Subcutaneous adipose tissue (tissue), 4 donors: ENCODE results near the gene PRR23C. TPM values are rescaled to one million over a fixed set of nuclear protein-coding genes. Genes with fewer than 3 reads are reported as not detected.

ENCODE experiments used
- CTCF ChIP-seq: fragments of 450-650 bp; IDR thresholded peaks from one replicate; pipeline ENCODE4 v1.5.1; 2016; ENCODE audit warnings: low read depth, mild to moderate bottlenecking, control low read depth, antibody characterized with exemption, moderate library complexity
- total RNA-seq, 4 donors: library from RNA; depleted of rRNA; stranded (reverse); fragments of >200 nt; gene quantifications; one replicate each; pipeline ENCODE4 v1.1.0, GENCODE V29; 2016

The PRR23C gene
- total RNA-seq, 4 donors from 2014 or later: not detected

DNA sequence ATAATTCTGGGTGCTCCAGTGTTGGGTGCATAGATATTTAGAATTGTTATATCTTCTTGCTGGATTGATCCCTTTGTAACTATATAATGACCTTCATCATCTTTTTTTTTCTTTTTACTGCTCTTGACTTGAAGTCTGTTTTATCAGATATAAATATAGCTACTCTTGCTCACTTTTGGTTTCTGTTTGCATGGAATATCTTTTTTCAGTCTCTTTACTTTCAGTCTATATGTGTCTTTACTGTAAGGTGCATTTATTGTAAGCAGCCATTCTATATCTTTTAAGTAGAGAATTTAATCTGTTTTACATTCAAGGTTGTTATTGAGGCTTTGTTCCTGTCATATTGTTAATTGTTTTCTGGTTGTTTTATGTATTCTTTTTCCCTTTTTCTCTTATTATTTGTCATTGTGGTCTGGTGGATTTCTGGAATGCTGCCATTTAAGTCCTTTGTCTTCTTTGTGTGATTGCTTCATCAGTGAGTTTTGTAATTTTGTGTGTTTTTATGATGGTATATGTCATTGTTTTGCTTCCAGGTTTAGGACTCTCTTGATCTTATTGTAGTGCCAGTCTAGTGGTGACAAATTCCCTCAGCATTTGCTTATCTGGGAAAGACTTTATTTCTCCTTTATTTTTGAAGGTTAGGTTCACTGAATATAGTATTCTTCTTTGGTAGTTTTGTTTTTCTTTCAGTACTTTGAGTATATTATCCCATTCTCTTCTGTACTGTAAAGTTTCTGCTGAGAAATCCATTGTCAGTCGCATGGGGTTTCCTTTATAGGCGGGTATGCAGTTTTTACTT lies 8.3 kb upstream of the PRR23C start:
- TF ChIP-seq CTCF: no peak

DNA sequence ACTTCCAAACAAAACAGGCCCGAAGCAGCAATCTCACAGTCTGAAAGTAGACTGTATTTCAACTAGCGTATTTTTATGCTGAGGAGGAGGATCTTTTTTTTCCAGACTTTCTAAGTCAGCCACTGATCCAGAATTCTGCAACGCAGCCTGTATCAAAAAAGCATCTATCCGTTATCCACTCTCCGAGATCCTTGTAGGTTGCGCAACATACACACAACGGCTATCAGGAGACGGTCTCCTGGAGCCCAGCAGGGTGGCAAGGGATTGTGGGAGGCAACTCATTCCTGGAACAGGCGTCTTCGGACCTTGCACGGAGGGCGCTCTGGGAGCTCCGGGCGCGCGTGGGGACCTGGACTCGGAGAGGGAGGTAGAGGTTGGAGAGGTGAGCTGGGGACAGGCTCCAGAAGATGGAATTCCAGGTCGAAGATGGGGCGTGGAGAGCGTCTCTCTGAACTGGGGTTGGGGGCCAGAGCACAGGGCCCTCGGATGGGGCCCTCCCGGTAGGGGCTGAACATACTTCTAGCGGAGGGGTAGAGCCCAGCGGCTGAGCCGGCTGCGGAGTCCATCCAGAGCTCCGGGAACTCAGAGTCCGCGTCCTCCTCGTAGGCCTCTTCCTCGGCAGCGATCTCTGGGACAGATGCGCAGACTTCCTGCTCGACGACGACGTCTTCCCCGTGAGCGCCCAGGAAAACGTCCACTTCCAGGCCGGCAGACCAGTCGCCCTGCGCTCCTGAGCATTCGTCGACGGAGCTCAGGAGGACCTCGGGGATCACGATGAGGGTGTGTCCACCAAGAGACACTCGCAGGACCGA lies 932 bp downstream of the PRR23C start:
- TF ChIP-seq CTCF: no peak

- no peak for TF ChIP-seq CTCF
Observed at GRCh38 chr3:139037478-139037877, 7.2 kb downstream of the PRR23C start.

- TF ChIP-seq CTCF: no peak
Observed at GRCh38 chr3:139032326-139033002, 12.2 kb downstream of the PRR23C start.

GRCh38 chr3:139024968-139025367 lies 19.7 kb downstream of the PRR23C start:
- no peak for TF ChIP-seq CTCF

GRCh38 chr3:139020868-139021234 lies 23.8 kb downstream of the PRR23C start, which contains the start of gene PRR23B:
PRR23B (minus strand) TSS chr3:139020926; CDS start chr3:139020661, 265 bp downstream.
- TF ChIP-seq CTCF: no peak
